Caco-2 (cell line): ENCODE results near the gene JDP2. TPM values are rescaled to one million over a fixed set of nuclear protein-coding genes. Genes with fewer than 3 reads are reported as not detected.
"Not testable (repeated sequence)": the region's sequence is repeated elsewhere in the genome, so short reads cannot be mapped to it uniquely, and the experiment has no call there.

ENCODE experiments used
- BruUV-seq: library from RNA; stranded (reverse); fragments of 400-500 nt; replicated peaks from 2 replicates; lab custom pipeline; 2021; lab: Mats Ljungman, UMichigan
- CTCF ChIA-PET: fragments of 300-600 bp; sonication (Branson Sonifier 250); formaldehyde crosslinking; loops from one replicate; lab custom pipeline; 2022; ENCODE audit warnings: antibody characterized with exemption; lab: Charles Lee
- POLR2A ChIA-PET: fragments of 300-600 bp; sonication (Branson Sonifier 250); formaldehyde crosslinking; loops from one replicate; lab custom pipeline; 2022; ENCODE audit warnings: antibody characterized with exemption; lab: Charles Lee
- DNase-seq, 2 experiments: peaks; one replicate each; pipeline versions ENCODE4 v3.0.0 to v3.0.0-alpha.2; 2020 to 2022
- H3K27me3 ChIP-seq: replicated peaks from 2 replicates; pipeline ENCODE4 v1.6.0; 2011; ENCODE audit warnings: low read length; ENCODE audit not compliant: control insufficient read depth, insufficient read depth
- H3K36me3 ChIP-seq: 2 replicates; pipeline ENCODE4 v1.5.1; 2011; ENCODE audit warnings: low read length; ENCODE audit not compliant: control insufficient read depth, insufficient read depth
- H3K4me1 ChIP-seq: fragments of 250-450 bp; sonication (Bioruptor Pico); 2 replicates; pipeline ENCODE4 v1.5.1; 2020; ENCODE audit warnings: mild to moderate bottlenecking
- H3K4me3 ChIP-seq: 2 replicates; pipeline ENCODE4 v1.5.1; 2011; ENCODE audit warnings: low read depth, mild to moderate bottlenecking, control low read depth, low read length
- H3K9me3 ChIP-seq: fragments of 250-450 bp; sonication (Bioruptor Pico); 2 replicates; pipeline ENCODE4 v1.5.1; 2020; ENCODE audit warnings: mild to moderate bottlenecking, moderate library complexity
- H3K27ac Mint-ChIP-seq: one replicate; pipeline ENCODE4 v1.8.0; 2022; ENCODE audit warnings: mixed read lengths; ENCODE audit not compliant: unreplicated experiment
- H3K27me3 Mint-ChIP-seq: one replicate; pipeline ENCODE4 v1.8.0; 2022; ENCODE audit warnings: mixed read lengths; ENCODE audit not compliant: insufficient read depth, unreplicated experiment
- H3K36me3 Mint-ChIP-seq: one replicate; pipeline ENCODE4 v1.8.0; 2022; ENCODE audit warnings: mild to moderate bottlenecking, mixed read lengths; ENCODE audit not compliant: insufficient read depth, unreplicated experiment
- H3K4me1 Mint-ChIP-seq: one replicate; pipeline ENCODE4 v1.8.0; 2022; ENCODE audit warnings: low read depth, mixed read lengths; ENCODE audit not compliant: unreplicated experiment
- H3K4me3 Mint-ChIP-seq: one replicate; pipeline ENCODE4 v1.8.0; 2022; ENCODE audit warnings: mild to moderate bottlenecking, moderate library complexity, mixed read lengths; ENCODE audit not compliant: unreplicated experiment
- H3K9me3 Mint-ChIP-seq: one replicate; pipeline ENCODE4 v1.8.0; 2022; ENCODE audit warnings: mixed read lengths; ENCODE audit not compliant: unreplicated experiment
- intact Hi-C: fragments of 100-400 bp; cut with micrococcal nuclease; formaldehyde crosslinking; loops from one replicate; pipeline ENCODE4 v1.10.0; 2022; ENCODE audit not compliant: unreplicated experiment
- total RNA-seq: library from RNA; stranded (reverse); gene quantifications from 2 replicates; pipeline ENCODE4 v1.2.3, GENCODE V29; 2022
- TF ChIP-seq, protein P1 (sequence below), 2 experiments: fragments of 200-600 bp in 1 of 2; IDR thresholded peaks; 1 replicate in 1 of 2; 2 replicates in 1 of 2; pipeline versions ENCODE4 v1.5.1 to v1.8.0; 2011 to 2022; ENCODE audit warnings: antibody characterized with exemption in 1 of 2, control low read depth in 1 of 2, inconsistent platforms in 1 of 2, low read depth in 1 of 2, low read length in 1 of 2, mild to moderate bottlenecking in 1 of 2, moderate library complexity in 1 of 2; ENCODE audit not compliant: insufficient read depth in 1 of 2, severe bottlenecking in 1 of 2, unreplicated experiment in 1 of 2

JDP2 gene
- total RNA-seq, 1 experiment from 2014 or later, result 95.7 TPM

- CTCF ChIA-PET, result no interaction called here
- no TSS peak for BruUV-seq
- peak overlapping the region; percentile 51 for H3K27ac Mint-ChIP-seq
Measured at GRCh38 chr14:75471059-75471458, 43.2 kb downstream of the JDP2 start.

GRCh38 chr14:75474127-75474526 lies 46.3 kb downstream of the JDP2 start:
- peak; percentile 69 to 79 for DNase-seq
- BruUV-seq, CTCF ChIA-PET, H3K36me3 ChIP-seq, H3K4me3 ChIP-seq, H3K4me3 Mint-ChIP-seq, H3K27ac Mint-ChIP-seq, POLR2A ChIA-PET, H3K9me3 Mint-ChIP-seq, H3K27me3 Mint-ChIP-seq, H3K9me3 ChIP-seq, H3K27me3 ChIP-seq, intact Hi-C loops: not testable (repeated sequence)
- peaks cover 18% of the 10 kb centered on the region for H3K4me1 ChIP-seq
- H3K4me1 Mint-ChIP-seq, result peaks cover 27% of the 10 kb centered on the region
- H3K36me3 Mint-ChIP-seq, result peaks cover 91% of the 10 kb centered on the region

More at GRCh38 chr14:75471059-75471458, 43.2 kb downstream of the JDP2 start:
- TF ChIP-seq, protein P1, sequence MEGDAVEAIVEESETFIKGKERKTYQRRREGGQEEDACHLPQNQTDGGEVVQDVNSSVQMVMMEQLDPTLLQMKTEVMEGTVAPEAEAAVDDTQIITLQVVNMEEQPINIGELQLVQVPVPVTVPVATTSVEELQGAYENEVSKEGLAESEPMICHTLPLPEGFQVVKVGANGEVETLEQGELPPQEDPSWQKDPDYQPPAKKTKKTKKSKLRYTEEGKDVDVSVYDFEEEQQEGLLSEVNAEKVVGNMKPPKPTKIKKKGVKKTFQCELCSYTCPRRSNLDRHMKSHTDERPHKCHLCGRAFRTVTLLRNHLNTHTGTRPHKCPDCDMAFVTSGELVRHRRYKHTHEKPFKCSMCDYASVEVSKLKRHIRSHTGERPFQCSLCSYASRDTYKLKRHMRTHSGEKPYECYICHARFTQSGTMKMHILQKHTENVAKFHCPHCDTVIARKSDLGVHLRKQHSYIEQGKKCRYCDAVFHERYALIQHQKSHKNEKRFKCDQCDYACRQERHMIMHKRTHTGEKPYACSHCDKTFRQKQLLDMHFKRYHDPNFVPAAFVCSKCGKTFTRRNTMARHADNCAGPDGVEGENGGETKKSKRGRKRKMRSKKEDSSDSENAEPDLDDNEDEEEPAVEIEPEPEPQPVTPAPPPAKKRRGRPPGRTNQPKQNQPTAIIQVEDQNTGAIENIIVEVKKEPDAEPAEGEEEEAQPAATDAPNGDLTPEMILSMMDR (IDR thresholded peaks at IDR 0.05; ENCODE audit: insufficient read depth in 1 of 2, low read depth in 1 of 2, low read length in 1 of 2, severe bottlenecking in 1 of 2, unreplicated experiment in 1 of 2), result no peak
- Mint-ChIP-seq H3K9me3 (no peaks in the 10 kb centered on the region), H3K4me1 (peaks cover 21% of the 10 kb centered on the region), H3K4me3 (no peak overlapping the region), H3K36me3 (peaks cover 96% of the 10 kb centered on the region), H3K27me3 (no peaks in the 10 kb centered on the region)
- DNase-seq, result peak in 1 of 2 experiments; percentile 1
- H3K4me3 ChIP-seq, result no peak overlapping the region
- POLR2A ChIA-PET, result no interaction called here
- no peaks in the 10 kb centered on the region for H3K27me3 ChIP-seq
- intact Hi-C loops, result no loop called here
- no peaks in the 10 kb centered on the region for H3K9me3 ChIP-seq
- peaks cover 8% of the 10 kb centered on the region for H3K4me1 ChIP-seq
- H3K36me3 ChIP-seq, result peaks cover 3% of the 10 kb centered on the region

DNA sequence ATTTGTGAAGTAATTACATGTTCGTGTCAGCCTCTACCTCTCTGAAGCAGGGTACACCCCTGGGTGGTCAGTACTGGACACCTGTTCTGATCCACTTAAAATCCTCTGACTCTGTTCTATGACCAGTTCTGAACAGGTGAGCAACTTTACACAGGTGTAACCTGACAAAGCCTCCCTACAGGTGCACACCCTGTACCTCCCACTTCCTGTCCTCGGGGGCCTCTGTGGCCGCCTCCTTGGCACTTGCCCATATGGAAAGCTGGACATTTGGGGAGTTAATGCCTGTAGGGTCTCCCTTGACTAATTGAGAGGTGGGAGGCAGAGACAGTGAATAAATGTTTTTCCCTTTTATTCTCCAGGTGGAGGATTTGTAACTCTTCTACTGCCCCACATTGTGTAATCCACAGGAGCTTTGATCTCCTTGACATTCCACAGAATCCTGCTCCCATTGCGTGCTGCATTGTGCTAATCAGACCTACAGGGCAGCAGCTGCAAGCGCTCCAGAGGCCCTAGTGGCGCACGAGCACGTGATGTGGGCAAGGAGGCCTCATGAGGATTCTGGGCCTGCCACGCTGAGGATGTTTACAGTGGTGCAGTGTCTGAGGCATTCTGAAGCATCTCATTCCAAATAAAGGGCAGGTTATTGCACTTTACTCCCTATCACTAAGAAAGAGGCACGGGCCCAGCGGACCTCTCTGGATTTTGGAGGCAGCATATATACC lies 48.6 kb downstream of the JDP2 start:
- ChIA-PET POLR2A (interaction anchor here (0.5 kb wide), 1 partner anchor 185 kb away, joined by 6 read pairs; the partner anchor contains the start of gene TTLL5), CTCF (interaction anchor here (1.0 to 1.9 kb wide), 3 partner anchors 12 to 84 kb away, joined by 3 to 11 read pairs (median 5); no protein-coding TSS in a partner anchor)
- BruUV-seq, result no TSS peak
- Histone ChIP-seq H3K4me3 (no peak overlapping the region), H3K4me1 (peaks cover 18% of the 10 kb centered on the region), H3K27me3 (no peaks in the 10 kb centered on the region), H3K36me3 (peaks cover 3% of the 10 kb centered on the region), H3K9me3 (no peaks in the 10 kb centered on the region)
- TF ChIP-seq, protein P1 (IDR thresholded peaks at IDR 0.05; ENCODE audit: insufficient read depth in 1 of 2, low read depth in 1 of 2, low read length in 1 of 2, severe bottlenecking in 1 of 2, unreplicated experiment in 1 of 2), result peak in 1 of 2 experiments; percentile 9
- H3K27ac Mint-ChIP-seq, result peak overlapping the region; percentile 71
- no peaks in the 10 kb centered on the region for H3K9me3 Mint-ChIP-seq
- peaks cover 34% of the 10 kb centered on the region for H3K4me1 Mint-ChIP-seq
- intact Hi-C loops, result loop anchor here (1.0 kb wide), 1 partner anchor 23 kb away; no protein-coding TSS in a partner anchor
- no peaks in the 10 kb centered on the region for H3K27me3 Mint-ChIP-seq
- H3K4me3 Mint-ChIP-seq, result no peak overlapping the region
- peak; percentile 78 to 80 for DNase-seq
- H3K36me3 Mint-ChIP-seq, result peaks cover 69% of the 10 kb centered on the region
